ENCODE data around the gene ALKBH5. TPM values are rescaled to one million over a fixed set of nuclear protein-coding genes. Genes with fewer than 3 reads are reported as not detected.

The ALKBH5 gene
- total RNA-seq, 1 experiment from 2014 or later = 65.1 TPM

DNA sequence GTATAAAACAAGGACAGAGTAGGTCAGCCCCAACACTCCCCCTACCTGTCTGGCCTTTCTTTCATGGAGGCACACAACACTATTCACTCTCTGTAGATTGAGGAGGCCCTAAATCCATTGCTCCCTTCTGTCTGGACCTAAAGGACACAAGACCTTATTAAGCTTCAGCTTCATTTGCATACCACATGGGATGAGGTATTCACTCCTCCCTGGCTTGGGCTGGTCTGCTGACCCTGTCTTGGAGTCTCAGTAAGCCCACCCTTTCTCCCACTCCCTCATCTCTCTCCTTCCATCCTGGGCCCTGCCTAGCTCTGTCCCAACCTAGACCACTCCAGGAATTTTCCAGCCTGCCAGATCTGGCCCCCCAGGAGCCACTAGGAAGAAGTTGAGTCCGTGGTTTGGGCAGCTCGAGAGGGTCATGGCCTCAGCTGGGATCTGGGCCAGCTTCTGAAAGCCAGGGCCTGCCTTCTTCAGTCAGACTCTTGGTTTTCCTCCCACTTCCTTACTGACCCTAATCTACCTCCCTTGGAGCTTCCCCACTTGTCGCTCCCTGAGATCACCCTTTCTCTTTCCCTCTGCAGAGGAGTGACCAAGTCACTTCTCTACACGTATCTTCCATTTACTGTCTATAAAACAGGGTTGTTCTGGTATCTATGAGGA is 35.3 kb downstream of the ALKBH5 start:
- DNase-seq (ENCODE audit: low read depth) = peak; percentile 31

DNA sequence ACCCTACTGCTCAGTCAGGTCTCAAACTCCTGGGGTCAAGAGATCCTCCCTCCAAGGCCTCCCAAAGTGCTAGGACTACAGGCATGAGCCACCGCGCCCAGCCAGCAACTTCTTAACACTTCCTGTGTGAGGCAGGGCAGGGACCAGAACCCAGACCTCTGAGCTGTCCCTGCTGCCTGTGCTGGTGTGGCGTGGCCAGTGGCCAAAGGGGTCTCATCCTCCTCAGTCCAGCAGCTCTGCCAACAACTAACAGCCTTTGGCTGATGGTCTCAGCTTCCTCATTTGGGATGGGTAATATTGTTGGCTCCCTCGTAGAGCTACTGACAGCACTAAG is 40.4 kb downstream of the ALKBH5 start:
- DNase-seq (ENCODE audit: low read depth) = no peak

- DNase-seq (ENCODE audit: low read depth) = no peak
These were observed 40.9 kb downstream of the ALKBH5 start for GRCh38 chr17:18224387-18225120.

DNA sequence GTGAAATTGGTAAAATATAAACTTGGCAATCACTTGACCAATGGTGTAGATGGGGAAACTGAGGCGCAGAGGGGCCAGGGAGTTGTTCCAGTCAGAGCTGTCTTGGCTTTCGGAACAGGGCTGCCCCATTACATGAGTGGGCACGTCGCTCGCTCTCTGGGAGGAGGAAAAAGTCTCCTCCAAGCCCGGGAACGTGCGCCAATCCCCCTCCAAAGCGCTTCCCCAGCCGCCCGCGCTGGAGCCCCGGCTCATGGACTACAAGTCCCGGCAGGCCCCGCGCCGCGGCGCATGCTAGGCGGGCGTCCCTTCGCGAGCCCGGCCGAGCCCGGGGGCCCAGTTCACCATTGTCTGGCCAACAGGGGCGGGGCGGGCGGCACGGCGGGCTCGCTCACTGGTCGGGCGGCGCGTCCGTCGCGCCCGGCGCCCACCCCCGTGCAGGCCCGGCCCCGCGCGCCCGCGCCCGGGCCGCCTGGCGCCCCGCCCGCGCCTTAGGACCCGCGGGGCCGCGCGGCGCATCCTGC is 41.6 kb downstream of the ALKBH5 start, which contains the start of gene LLGL1:
LLGL1 (plus strand) TSS at position 515 of the 521 bp plus-strand sequence. CDS start 48 bp downstream, outside the sequence.
- DNase-seq (ENCODE audit: low read depth) = peak; percentile 91

- no peak for DNase-seq (ENCODE audit: low read depth)
These were observed 42.1 kb downstream of the ALKBH5 start for GRCh38 chr17:18225642-18226283.

DNA sequence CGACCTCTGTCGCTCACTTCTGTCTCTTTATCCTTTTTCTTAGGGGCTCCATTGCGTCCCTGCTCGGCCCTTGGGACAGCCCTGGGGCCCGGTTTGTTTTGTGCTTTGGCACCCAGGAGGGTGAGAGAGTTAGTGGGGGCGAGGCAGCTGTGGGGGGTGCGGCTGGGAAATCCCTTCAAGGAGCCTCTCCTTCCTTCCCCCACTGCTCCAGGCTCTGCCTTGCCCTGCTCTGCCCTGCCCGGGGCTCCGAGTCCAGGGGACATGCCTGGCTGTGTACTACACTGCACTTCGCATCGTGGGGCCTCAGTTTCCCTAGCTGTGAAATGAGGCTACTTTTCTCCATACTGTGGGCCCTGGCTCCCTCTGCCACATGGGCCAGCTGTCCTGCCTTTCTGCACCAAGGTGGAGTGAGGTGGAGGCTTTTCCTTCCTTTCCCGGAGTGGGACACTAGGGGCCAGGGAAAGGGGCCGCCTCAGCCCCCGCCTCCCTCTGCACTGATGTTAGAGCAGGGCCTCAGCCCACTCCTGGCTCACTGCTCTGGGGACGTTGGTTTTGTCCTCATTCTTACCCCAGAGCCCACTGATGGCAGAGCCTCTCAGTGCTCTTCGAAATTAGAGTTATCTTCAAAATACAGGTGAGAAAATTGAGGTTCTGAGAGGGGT is 42.8 kb downstream of the ALKBH5 start:
- DNase-seq (ENCODE audit: low read depth) = no peak

DNA sequence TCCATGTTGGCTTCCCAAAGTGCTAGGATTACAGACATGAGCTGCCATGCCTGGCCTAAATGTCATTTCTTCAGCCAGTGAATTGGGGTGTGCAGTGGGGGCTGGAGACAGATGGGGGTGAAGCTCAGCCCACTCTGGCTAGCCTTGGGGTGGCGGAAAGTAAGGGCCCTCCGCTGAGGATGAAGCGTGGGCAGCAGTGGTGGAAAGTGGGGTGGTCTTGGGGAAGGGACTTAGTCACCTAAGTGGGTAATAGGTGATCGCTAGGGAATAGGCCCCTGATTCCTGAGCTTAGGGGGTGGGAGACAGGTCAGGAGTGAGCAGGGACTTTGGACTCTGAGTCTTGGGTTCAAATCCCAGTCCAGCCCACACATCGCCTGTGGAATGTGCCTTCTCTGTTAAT is 44.0 kb downstream of the ALKBH5 start:
- no peak for DNase-seq (ENCODE audit: low read depth)

DNA sequence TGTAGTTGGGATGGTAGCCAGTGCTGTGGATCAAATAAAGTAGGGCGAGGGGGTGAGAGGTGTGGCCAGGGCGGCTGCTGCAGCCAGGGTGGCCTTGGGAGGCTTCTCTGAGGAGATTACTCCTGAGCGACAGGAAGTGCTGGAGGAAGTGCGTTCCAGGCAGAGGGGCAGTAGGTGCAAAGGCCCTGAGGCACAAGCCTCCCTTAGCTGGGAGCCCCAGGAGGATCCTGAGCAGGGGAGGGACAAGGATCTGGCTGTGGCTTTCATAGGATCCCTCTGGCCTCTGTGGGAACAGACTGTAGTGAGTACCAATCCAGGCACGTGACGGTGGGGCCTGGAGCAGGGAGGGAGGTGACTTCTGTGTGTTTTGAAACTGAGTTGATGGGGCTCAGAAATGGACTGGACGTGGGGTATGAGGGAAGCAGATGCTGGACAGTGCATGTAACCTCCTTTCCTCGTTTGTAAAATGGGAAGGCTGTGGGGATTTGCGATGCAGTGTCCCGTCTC is 44.6 kb downstream of the ALKBH5 start:
- no peak for DNase-seq (ENCODE audit: low read depth)

DNA sequence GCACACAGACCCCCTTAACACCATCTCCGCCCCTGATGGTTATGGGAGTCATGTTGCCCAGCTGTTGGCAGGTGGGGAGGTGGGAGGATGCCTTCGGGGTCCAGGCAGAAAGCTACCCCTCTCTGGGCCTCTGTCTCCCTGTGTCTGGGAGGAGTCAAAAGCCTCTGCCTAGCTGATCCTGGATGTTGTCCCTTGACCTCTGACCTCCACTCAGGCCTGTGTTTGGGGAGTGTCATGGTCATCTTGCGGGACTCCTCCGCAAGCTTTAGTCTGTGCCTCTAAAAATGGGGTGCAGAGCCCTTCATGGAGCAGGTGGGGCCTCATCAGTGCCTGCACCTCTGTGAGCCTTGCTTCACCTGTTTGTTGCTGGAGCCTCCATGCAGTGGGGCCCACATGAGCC is 45.6 kb downstream of the ALKBH5 start:
- no peak for DNase-seq (ENCODE audit: low read depth)

GRCh38 chr17:18229771-18230170 is 46.1 kb downstream of the ALKBH5 start:
- DNase-seq (ENCODE audit: low read depth) = no peak

DNA sequence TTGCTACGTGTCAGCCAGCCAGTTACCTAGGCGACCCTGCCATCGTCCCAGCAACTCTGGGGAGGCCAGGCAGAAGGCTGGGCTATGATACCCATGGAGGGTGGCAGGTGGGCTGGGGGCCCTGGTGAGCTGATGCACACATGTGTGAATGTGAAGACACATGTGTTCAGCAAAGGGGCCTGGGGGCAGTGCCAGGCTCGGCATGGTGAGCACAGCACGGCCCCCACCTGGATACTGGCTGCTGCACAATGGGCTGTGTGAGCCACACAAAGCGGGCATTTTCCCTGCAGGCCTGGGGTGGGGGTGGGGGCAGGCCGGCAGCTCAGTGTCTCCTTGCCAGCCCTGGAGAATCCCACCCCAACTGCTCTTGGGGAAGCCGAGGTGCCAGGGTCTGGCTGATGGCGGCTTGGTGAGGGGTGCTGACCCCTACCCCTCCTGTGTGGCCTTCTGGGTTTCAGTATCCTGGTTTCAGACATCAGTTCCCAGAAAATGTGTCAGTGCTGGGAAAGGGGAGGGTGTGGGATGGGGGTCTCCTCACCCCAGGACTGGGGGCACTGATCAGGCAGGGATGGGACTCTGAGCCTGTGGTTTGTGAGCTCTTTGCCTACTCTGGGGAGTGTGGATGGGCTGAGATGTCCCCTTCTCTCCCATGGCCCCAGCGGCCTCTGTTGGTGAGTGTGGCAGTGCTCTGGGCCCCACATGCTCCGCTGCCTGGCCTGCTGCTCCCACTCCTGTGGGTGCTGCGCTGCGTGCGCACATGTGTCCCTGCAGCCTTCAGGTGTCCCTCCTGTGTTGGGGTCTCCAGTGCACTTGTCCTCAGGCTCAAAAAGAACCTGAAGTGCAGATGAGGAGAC is 46.9 kb downstream of the ALKBH5 start:
- no peak for DNase-seq (ENCODE audit: low read depth)

DNA sequence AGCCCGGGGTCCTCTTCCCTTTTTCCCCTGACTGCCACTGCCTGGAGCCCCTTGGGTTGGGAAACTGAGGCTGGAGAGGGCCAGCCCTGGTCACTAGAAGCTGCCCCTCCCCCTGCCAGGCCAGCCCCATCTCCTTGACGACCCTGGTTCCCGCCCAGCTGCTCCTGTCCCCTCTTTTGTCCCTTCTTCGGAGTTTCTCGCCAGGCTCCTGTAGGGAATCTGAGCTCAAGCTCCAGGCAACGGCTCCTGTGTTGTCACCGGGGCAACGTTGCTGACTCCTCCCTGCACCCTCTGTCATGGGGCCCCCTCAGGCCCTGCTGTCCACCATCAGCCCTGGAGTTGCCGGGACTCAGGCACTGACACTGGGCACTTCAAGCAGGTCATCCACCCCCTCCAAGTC is 47.5 kb downstream of the ALKBH5 start:
- DNase-seq (ENCODE audit: low read depth) = no peak

DNA sequence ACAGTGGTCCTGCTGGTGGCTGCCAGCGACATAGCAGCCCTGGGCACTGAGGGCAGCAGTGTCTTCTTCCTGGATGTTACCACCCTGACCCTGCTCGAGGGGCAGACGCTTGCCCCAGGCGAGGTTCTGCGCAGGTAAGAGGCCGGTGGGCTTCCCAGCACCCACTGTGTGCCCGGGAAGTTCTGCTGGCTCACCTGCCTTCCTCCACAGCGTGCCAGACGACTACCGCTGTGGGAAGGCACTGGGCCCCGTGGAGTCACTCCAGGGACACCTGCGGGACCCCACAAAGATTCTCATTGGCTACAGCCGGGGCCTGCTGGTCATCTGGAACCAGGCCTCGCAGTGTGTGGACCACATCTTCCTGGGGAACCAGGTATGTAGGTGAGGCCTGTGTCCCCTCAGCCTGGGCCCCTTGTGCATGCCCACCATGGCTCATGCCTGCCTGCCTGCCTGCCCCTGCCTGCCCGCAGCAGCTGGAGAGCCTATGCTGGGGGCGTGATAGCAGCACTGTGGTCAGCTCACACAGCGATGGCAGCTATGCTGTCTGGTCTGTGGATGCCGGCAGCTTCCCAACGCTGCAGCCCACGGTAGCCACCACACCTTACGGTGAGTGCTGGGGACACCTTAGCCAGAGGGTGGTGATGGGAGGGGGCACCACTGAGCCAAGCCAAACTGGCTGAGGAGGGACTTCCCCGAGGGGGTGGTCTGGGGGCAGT is 50.3 kb downstream of the ALKBH5 start:
- no peak for DNase-seq (ENCODE audit: low read depth)

- no peak for DNase-seq (ENCODE audit: low read depth)
These were observed 51.3 kb downstream of the ALKBH5 start for GRCh38 chr17:18234853-18235380.

- peak; percentile 86 for DNase-seq (ENCODE audit: low read depth)
These were observed 52.2 kb downstream of the ALKBH5 start for GRCh38 chr17:18235743-18236256.

GRCh38 chr17:18236494-18236893 is 52.9 kb downstream of the ALKBH5 start:
- no peak for DNase-seq (ENCODE audit: low read depth)

- no peak for DNase-seq (ENCODE audit: low read depth)
These were observed 53.8 kb downstream of the ALKBH5 start for GRCh38 chr17:18237461-18237860.

DNA sequence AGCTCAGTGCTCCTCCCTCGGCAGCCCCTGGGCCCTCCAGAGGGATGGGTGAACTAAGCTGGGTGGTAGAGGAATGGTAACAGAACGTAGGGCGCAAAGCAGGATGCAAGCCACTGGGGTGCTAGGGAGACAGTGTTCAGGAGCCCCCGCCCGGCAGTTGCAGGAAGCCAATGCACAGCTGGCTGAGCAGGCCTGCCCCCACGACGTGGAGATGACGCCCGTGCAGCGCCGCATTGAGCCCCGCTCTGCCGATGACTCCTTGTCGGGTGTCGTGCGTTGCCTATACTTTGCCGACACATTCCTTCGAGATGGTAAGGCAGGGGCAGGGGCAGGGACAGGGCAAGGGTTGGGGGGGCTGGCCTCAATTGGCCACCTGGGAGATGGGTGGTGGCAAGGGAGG is 54.7 kb downstream of the ALKBH5 start:
- DNase-seq (ENCODE audit: low read depth) = no peak

DNA sequence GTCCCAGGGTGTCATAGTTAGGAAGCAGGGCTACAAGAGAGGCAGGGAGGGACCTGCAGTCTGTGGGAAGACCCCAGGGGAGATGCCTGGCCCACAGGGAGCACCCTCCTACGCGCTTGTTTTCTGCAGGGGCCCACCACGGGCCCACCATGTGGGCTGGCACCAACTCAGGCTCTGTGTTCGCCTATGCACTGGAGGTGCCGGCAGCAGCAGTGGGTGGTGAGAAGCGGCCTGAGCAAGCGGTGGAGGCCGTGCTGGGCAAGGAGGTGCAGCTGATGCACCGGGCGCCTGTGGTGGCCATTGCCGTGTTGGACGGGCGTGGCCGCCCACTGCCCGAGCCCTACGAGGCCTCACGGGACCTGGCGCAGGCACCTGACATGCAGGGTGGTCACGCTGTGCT is 56.8 kb downstream of the ALKBH5 start:
- no peak for DNase-seq (ENCODE audit: low read depth)
